HL-60/S4 treated with phorbol 12-myristate 13-acetate at 8.2 ng/mL for 4 days and 3 days (cell line): ENCODE results near the gene RREB1.

Experiments
- in situ Hi-C: fragments of 300-500 bp; cut with MboI; formaldehyde crosslinking; loops from 2 replicates; pipeline ENCODE4 v1.15.0; 2022; ENCODE audit warnings: low sequenced_read_pairs

Gene RREB1

DNA sequence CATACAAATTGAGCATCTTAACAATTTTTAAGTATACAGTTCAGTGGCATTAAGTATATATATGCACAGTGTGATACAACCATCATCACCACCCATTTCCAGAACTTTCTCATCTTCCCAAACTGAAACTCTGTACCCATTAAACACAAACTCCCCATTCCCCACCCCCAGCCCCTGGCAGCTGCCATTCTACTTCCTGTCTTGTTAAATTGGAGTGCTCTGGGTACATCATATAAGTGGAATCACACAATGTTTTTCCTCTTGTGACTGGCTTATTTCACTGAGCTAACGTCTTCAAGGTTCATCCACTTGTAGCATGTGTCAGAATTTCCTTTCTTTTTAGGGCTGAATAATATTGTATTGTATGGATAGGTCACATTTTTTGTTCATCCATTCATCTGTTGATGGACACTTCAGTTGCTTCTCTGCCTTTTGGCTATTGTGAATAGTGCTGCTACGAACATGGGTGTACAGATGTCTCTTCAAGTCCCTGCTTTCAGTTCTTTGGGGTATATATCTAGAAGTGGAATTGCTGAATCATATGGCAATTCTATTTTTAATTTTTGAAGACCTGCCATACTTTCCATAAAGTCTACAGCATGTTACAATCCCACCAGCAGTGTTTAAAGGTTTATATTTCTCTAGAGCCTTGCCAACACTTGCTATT is 19.6 kb upstream of the RREB1 start:
- in situ Hi-C loops: no loop called here

DNA sequence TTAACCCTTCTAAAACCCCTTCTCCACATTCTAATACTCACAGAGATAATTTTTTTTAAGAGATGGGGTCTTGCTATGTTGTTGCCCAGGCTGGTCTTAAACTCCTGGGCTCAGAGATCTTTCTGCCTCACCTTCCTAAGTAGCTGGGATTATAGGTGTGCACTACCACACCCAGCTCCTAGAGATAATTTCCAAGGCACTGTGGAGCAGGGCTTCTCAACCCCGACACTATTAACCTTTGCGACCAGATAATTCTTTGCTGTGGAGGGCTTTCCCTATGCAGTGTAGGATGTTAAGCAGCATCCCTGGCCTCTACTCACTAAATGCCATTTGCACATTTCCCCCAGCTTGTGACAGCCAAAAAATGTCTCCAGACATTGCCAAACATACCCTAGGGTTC is 8.8 kb upstream of the RREB1 start:
- in situ Hi-C loops: no loop called here

DNA sequence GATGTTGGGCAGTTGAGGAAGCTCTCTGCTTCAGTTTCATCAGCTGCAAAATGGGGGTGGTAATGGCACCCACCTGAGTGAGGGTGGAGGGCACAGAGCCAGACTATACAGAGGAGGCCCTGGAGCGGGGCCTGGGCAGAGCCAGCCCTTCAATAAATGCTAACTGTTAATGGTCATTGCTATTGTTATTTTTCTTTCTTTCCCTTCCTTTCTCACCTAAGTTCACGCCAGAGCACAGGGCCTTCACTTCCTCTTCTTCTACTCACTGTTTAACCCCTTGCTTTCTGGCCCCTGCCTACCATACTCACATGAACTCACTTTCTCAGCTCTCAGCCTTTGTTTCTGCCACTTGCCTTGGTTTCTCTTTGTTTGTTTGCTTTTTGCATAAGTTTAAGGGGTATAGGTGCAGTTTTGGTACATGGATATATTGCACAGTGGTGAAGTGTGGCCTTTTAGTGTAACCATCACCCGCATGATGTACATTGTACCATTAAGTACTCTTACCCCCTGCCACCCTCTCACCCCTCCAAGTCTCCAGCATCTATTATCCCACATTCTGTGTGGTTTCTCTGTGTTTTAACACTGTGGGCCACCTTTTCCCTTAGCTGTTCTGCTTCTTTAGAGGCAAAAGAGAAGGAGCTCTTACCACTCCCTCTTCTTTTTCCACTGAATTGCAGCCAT is 7.5 kb upstream of the RREB1 start:
- in situ Hi-C loops: no loop called here

DNA sequence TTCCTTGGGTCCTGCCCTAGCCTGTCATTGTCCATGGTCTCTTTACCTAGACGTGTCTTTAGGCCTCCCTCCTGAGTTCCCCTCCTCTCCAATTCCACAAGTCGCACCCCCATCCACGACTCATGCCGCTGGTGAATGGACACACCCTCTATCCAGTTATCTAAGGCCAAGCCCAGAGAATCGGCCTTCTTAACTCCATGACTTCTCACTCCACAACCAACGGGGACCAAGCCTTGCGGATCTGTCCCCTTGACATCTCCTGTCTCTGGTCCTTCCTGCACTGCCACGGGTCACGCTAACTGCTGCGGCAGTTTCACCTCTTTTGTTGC is 7.0 kb upstream of the RREB1 start:
- in situ Hi-C loops: no loop called here

DNA sequence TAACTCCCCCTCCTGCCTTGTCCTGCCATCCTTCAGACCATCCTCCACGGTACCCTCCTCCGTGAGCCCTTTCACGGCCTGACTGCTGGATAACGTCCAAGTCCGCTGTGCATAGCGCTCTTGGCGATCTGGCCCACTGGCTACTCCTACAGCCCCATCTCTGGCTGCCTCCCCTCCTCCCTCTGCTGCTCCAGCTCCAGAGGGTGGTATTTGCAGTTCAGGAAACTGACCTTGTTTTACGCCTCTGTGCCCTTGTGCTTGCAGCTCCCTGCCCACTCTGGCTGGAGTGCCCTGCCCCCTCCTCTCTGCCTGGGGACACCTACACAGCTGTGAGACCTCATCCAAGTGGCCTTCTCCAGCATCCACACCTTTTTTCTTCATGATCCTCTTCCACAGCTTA is 6.5 kb upstream of the RREB1 start:
- in situ Hi-C loops: no loop called here

DNA sequence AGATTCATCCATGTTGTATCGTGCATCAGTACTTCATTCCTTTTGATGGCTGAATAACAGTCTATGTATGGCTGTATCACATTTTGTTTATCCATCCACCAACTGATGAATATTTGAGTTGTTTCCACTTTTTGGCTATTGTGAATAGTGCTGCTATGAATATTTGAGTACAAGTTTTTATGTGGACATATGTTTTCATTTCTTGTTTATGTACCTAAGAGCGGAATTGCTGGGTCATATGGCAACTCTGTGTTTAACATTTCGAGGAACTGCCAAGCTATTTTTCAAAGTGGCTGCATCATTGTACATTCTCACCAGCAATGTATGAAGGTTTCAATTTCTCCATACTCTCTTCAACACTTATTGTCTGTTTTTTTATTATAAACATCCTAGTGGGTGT is 3.0 kb upstream of the RREB1 start:
- in situ Hi-C loops: no loop called here

DNA sequence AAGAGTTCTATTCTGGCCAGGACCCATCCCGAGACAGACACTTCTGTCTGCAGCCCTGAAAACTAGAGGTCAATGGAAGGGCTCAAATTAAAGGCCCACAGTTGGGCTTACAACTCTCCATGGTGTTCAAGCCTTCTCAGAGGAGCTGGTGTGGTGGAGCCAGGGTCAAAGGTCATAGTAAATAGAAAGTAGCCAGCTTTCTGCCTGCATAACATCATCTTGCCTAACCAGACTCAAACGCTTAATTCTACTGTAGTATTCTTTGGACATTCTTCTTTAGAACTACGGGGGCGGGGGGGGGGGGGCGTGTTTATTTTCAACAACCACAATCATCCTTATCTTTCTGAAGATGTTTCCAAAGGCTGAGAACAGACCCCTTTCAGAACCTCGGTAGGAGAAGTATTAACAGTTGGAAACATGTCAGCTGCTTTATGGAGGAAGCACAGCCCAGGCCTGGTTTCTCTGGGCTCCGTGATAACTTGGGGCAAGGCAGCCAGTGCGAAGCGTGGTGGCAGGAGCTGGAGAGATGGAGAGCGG is 1.5 kb upstream of the RREB1 start:
- in situ Hi-C loops: no loop called here

DNA sequence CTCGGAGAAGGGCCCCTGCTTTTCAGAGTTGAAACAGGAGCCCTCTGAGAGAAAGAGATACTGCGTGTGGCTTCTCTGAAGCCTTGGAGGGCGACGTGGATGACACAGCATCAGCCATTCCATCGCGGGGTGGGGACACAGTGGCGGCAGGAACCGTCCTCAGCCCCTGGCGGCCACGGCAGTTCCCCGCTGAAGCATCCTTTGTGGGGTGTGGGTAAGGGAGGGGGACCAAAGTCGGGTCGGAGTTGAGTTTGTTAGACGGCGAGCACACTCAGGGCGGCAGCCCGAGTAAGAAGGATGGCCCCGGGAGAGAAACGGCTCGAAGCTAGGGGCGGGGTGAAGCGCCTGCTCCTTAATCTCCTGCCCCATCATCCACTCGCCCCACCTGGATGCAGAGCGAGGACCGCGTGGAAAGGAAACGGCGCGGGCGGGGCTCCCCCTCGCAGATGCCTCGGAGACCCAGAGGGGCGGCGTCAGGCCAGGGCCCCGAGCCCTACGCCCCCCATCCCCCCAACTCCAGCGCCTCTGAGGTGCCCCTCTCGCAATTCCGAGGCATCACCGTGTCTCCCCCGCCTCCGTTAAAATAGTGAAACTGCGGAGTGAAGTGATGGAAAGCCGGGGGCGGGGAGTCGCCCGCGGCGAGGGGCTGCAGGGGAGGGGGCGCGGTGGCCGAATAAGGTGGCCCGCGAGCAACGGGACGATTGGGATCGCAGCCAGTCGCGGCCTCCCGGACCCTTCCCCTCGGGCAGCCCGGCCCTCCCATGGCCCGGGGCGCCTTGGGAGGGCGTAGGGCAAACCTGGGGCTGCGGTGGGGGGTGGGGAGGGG is 796 bp upstream of the RREB1 start:
- in situ Hi-C loops: no loop called here

DNA sequence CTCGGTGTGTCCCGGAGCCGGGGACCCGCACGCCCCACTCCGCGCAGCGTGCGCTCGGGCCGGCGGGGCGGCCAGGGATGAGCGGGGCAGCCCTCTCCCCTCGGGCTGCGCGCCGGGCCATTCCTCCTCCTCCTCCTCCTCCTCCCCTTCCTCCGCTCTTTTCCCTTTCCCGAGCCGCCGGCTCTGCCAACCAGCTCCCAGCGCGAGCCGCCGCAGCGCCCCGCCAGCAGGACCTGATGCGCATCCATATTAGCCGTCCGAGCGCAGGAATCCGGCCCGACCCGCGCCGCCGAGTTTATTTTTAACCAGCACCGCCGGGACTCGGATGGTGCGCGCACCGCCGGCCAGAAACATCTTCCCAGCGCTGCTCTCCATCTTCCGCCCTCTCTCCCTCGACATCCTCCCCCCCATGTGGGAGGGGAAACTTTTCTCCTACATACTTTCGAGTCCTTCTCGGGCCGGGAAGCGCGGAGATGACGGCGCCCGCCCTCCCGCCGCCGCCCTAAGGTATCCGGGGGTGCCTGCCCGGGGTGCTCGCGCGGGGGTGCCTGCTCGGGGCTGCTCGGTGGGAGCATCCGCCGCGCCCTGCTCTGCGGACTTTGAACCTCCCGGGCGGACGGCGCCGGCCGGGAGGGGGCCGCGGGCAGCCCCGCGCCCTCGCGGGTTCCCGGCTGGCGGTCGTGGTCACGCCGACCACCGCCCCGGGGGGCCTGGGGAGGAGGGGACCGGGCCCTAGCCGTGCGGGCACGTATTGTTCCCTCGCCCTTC is 619 bp downstream of the RREB1 start:
- in situ Hi-C loops: no loop called here

DNA sequence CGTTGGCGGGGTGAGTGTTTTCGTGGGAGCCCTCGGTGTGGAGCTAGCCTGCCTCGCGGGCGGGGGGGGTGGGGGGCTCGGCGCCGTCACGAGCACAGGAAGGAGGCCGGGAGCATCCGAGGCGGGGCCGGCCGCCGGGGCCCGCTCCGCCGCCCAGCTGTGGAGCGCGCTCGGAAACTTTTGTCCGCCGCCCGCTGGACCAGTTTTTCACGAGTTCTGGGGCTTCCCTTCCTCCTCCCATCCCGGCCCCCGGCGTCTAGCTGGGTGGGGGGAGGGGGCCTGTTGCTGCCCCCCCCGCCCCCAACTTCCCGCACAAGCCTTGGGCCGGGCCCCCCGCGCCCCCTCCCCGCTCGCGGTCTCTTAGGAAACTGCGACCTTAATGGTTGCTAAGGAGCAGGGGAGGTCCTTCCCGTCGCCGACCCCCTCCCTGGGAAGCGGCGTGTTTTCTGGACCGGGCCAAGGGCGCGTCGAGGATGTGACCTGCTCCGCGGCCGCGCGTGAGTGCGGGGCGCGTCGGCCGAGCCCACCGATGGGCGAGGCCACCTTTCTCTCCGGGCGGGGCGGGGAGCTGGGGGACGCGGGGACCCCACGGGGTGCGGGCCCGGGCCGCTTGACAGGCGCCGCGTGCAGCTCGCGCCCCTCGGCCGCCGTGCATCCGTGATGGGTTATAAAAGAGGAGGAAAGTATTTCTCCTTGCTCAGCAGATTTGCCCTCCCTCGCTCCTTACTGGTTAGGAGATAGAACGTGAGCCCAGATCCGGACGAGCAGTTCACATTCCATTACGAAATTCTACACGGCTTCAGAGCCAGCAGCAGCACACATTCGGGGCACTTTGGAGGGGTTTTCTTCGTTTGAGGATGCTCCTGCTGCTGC is 1.4 kb downstream of the RREB1 start:
- in situ Hi-C loops: no loop called here

DNA sequence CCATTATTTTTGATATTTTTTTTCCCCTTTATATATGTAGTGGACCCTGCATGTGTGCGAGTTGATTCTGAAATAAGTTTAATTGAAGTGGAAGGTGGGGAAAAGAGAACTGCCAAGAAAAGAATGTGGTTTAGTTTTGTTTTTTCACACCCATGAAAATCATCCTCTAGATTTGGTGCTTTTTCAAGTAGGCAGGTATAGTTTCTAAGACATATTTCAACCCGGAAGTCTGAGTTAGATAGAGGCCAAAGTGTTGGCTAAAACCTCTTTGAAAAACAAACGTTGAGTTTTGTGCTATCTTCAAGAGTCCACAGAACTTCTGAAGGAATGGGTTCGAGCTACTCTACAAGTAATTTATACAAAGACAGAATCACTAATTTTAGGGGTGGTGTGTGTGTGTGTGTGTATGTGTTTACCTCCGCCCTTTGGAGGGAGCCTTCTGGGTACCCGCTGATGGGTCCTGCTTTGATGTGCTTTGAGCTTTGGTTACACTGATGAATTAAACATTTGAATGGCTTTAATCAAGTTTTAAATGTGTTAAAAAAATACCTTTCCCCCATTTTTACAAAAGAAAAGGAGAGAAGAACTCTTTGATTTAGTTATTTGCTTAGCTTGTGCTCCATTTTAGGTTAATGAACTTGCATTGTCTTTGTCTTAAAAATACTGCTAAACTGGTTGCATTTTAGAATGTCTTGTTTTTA is 2.5 kb downstream of the RREB1 start:
- in situ Hi-C loops: no loop called here

DNA sequence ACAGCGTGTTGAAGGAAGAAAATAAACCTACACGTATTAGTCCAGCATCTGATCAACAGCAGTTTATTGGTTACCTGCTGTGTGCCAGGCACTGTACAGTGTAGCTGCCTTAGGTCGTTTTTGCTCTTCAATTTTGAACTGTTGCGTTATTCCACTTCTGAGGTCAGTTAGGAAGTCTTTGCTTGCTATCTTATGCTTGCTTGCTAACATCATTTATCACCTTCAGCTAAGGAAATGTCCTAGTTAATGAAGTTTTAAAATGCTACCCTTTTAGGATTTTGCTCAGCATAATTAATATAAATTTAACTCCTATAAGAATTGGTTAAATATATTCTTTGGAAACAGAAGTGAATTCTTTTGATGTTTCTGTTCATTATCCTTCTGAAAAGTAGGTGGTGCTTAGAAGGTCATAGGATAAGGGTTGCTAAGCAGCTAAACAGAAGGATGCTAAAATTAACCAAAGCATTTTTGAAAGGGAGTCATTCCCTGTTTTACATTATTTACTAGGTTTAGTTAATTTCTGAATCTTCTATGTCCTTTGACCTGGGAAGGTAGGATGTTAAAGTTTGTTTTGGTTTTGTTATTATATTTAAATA is 3.4 kb downstream of the RREB1 start:
- in situ Hi-C loops: no loop called here

DNA sequence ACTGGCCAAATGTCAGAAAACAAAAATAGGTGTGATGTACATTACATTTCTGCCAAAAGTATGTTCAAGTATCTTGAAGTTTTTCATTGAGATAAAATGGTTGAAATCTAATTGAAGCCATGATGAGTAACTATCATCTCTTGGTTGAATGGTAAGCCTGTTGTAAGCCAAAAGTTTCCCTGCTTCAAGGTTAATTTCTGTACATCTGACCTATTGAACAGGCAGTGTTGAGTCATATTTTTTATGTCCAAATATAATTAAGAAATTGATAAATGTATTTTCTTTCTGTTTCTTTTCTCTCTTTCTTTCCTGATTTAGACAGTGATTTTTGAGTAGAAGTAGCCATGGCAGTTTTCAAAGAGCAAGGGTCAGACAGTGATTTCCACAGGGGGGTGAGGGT is 4.4 kb downstream of the RREB1 start:
- in situ Hi-C loops: no loop called here

DNA sequence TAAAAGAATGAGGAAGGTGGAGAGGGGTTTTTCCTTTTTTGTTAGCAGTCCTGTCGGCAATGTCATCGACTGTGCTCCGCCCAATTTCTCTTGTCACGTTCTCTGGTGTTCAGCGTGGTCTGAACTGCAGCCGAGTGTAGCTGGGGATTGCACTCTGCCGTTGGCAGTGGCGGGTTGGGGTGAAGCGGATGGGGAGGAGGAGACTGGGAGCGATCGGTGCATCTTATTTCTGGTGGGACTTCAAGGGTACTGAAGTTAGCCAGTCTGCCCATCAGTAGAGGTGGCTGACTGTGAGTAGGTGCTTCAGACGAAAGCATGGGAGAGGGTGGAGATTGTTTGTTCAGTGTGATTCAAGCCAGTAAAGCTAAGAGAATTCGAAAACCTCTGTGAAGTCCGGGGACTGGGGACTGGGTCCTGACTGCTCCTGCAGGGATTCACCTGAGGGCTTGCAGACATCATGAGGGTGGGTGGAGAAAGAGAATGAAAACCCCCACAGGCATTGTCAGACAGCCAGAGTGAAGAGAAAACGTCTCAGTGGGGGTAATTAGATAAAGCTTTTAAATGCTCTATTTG is 5.1 kb downstream of the RREB1 start:
- in situ Hi-C loops: no loop called here

DNA sequence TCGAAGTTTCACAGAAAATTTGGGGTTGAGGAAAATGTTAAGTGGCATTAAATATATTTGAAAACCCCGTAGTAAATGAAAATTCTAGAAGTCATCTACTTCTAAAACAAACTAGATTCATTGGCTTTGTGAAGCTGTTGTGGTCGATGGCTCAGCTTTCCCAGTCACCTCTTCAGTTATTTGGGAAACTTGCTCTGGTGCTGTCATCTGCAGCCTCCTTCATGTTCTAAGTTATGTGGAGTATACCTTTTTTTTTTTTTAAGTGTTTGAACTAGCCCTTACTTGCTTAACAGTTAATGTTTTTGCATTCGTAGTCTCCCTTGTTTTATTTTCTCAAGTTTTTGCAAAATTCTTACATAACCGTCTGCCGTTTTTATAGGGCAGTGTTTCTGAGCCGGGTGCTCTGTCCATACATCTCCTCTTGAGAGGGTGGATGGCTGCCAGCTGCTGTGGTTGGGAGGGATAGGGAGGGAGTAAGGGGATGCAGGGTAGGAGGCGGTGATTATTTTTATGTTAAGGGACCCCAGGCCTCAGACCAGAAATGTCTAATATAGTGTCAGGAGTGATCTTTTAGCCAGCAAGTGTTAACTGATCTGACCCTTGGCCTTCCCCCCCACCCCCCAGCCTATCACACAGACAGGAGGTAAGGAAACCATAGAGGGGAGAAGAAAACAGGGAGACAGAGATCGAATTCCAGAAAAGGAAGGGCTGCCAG is 7.1 kb downstream of the RREB1 start:
- in situ Hi-C loops: no loop called here

DNA sequence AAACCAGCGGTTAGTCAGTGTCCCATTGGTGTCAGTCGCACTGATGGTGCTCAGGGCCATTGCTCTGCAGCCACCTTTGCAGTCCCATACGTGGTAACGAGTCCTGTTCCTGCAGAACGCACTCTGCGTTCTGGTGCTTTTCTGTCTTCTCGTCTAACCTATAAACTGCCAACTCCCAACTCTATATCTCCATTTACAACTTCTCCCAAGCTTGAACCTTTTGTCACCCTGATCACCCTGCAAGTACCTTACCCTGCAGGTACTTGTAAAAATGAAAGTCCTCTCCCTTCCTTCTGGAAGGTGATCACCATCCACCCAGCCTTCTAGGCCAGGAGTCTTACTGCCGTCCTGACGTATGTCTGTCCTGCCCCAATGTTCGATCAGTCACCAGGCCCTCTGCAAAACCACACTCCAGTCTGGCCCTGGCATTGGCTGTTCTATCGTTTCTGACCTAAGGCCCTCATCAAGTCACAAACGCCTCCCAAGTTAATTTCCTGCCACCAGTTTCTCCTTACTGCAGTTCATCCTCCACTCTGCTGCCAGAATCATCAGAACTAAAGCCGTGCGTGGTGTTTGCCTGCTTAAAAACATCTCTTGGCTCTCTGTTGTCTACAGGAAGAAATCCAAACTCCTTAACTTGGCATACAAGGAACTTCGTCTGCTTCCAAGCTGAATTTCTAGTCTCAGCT is 7.9 kb downstream of the RREB1 start:
- in situ Hi-C loops: no loop called here

DNA sequence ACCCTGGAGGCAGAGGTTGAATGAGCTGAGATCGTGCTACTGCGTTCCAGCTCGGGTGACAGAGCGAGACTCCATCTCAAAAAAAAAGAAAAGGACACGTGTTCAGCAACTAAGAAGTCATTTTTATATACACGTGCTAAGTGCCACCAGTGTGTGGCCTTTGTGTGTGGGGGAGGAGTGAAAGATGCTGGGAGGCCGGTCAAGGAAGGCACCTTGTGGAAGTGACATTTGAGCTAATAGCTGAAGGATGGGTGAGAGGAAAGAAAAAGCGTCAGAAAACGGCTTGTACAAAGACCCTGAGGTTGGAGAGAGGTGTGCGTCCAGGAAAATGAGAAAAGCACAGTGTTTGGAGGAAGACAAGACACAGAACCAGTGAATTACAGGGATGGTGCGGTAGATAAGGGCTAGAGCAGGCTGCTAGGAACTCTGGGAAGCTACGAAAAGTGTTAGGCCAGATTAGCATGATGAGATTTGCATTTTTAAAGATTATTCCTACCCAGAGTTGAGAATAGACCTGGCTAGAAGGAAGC is 11.6 kb downstream of the RREB1 start:
- in situ Hi-C loops: no loop called here
